Pancreas (tissue), 10 donors: ENCODE results near the gene CNTNAP4. TPM values are rescaled to one million over a fixed set of nuclear protein-coding genes. Genes with fewer than 3 reads are reported as not detected.

Source experiments
- ATAC-seq, 4 donors: fragments of 200-7000 bp; cut with Tn5 transposase; one replicate each; pipeline versions ENCODE4 v1.8.0 to v1.9.1; 2020; ENCODE audit warnings: mild to moderate bottlenecking in 4 of 4, moderate library complexity in 4 of 4
- DNase-seq, 6 donors: peaks; one replicate each; pipeline ENCODE4 v3.0.0-alpha.2; 2020
- FAIRE-seq: peaks from 2 replicates; lab custom pipeline; 2012; peaks lifted over from hg19 to GRCh38; lab: Jason Lieb, UNC
- H3K27ac ChIP-seq, 4 donors: fragments of 200-600 bp; sonication (generic); 1 replicate in 3 of 4; 2 replicates in 1 of 4; pipeline versions ENCODE4 v1.5.0 to v1.8.0; 2020
- H3K27me3 ChIP-seq, 4 donors: fragments of 200-600 bp; one replicate each; pipeline ENCODE4 v1.8.0; 2021
- H3K36me3 ChIP-seq, 3 donors: fragments of 200-600 bp; sonication (generic) in 1 of 3; one replicate each; pipeline versions ENCODE4 v1.5.0 to v1.8.0; 2020 to 2021
- H3K4me1 ChIP-seq, 3 donors: fragments of 200-600 bp; one replicate each; pipeline ENCODE4 v1.8.0; 2021
- H3K4me3 ChIP-seq, 4 donors: fragments of 200-600 bp; sonication (generic) in 2 of 4; one replicate each; pipeline versions ENCODE4 v1.5.0 to v1.8.0; 2020 to 2021
- H3K9me3 ChIP-seq, 4 donors: fragments of 200-600 bp; one replicate each; pipeline ENCODE4 v1.8.0; 2021
- CTCF ChIP-seq, 4 donors: fragments of 200-600 bp; sonication (generic) in 3 of 4; IDR thresholded peaks; one replicate each; pipeline versions ENCODE4 v1.5.0 to v1.8.0; 2021; ENCODE audit warnings: antibody characterized with exemption in 4 of 4
- WGBS, 2 donors: extraction: QIAGEN DNeasy Blood & Tissue Kit; methylation state at CpG; one replicate each; pipeline ENCODE4 v1.1.7; 2013; 5-methylcytosine and 5-hydroxymethylcytosine counted together
- intact Hi-C, 3 donors: fragments of 100-400 bp; cut with DNase I; formaldehyde crosslinking; loops; one replicate each; pipeline versions ENCODE4 v1.11.1 to v1.14.2; 2022
- polyA plus RNA-seq, 2 donors: library from polyadenylated mRNA; stranded (reverse); fragments of 200-250 nt; gene quantifications; one replicate each; pipeline ENCODE4 v1.2.3, GENCODE V29; 2013
- total RNA-seq, 6 donors: library from RNA; stranded (reverse); fragmentation: NEBNext Ultra II Directional in 4 of 6; extraction: Animal tissue kit (Norgen Biotek cat#: 25700) in 4 of 6; gene quantifications; one replicate each; pipeline versions ENCODE4 v1.2.1 to v1.2.4, GENCODE V29; 2021 to 2023
- donor health status: healthy with polysubstance abuse.
- donor health status: DM: no; HTN: no; CAD: no; lungs with moderate emphysema.
- donor health status: DM: no; HTN: no; CAD: no.
- donor health status: control.
- donor health status: control.
- donor health status: Bipolar disorder and iron deficiency.
- donor health status: DM: yes; HTN: yes; CAD: no.
- donor health status: DM: no; HTN: no; CAD: no.
- donor health status: DM: no; HTN: no; CAD: no.
- donor health status: DM: yes; HTN: yes; CAD: no.

CNTNAP4 gene
- total and polyA plus RNA-seq, 8 donors, result not detected

- intact Hi-C loops, result no loop called here
These were observed 34.1 kb downstream of the CNTNAP4 start for GRCh38 chr16:76311260-76311659.

DNA sequence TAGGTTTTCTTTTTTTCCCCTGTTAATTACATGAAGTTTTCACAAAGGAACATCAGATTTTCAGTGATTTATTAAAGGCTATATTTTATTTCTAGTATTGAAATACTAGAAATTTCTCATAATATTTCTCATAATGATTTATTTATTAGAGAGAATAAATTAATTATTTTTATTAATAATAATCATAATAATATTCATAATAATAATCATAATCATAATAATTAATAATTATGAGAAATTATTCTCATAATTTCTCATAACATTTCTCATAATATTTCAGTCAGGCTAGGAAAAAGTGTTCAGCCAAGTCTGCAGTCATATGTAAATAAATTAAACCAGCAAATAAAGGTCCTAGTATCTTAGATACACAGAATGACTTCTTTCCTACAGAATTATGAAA is 41.4 kb downstream of the CNTNAP4 start:
- H3K36me3 ChIP-seq, result no peaks in the 10 kb centered on the region
- peak; percentile 70 for FAIRE-seq

More at GRCh38 chr16:76311260-76311659, 34.1 kb downstream of the CNTNAP4 start:
- no peaks in the 10 kb centered on the region for H3K9me3 ChIP-seq
- H3K36me3 ChIP-seq, result no peaks in the 10 kb centered on the region
- TF ChIP-seq CTCF (IDR thresholded peaks at IDR 0.05), result no peak
- FAIRE-seq (no peak), ATAC-seq (no peak), DNase-seq (no peak)
- no peaks in the 10 kb centered on the region for H3K27me3 ChIP-seq
- no peaks in the 10 kb centered on the region for H3K4me1 ChIP-seq
- H3K27ac ChIP-seq, result no peak overlapping the region
- H3K4me3 ChIP-seq, result no peak overlapping the region
- 66 to 76% methylated on average over 2 of the region's 2 CpGs for WGBS, 2 donors

GRCh38 chr16:76329106-76329505 is 51.9 kb downstream of the CNTNAP4 start:
- WGBS, 2 donors, result 6 to 15% methylated on average over 1 of the region's 1 CpG
- FAIRE-seq, result no peak
- TF ChIP-seq CTCF (IDR thresholded peaks at IDR 0.05), result no peak
- no peaks in the 10 kb centered on the region for H3K27me3 ChIP-seq
- H3K4me3 ChIP-seq, result no peak overlapping the region
- ATAC-seq, result no peak
- H3K9me3 ChIP-seq, result no peaks in the 10 kb centered on the region
- H3K4me1 ChIP-seq, result peaks cover 0 to 5% (median 0%) of the 10 kb centered on the region in 3 donors
- H3K36me3 ChIP-seq, result no peaks in the 10 kb centered on the region
- no peak overlapping the region for H3K27ac ChIP-seq
- intact Hi-C loops, result no loop called here
- DNase-seq, result no peak

More for the DNA sequence above, 41.4 kb downstream of the CNTNAP4 start:
- DNase-seq (no peak), ATAC-seq (no peak)
- no peak for TF ChIP-seq CTCF (IDR thresholded peaks at IDR 0.05)
- Histone ChIP-seq H3K27ac (no peak overlapping the region), H3K4me1 (no peaks in the 10 kb centered on the region), H3K27me3 (no peaks in the 10 kb centered on the region), H3K9me3 (no peaks in the 10 kb centered on the region), H3K4me3 (no peak overlapping the region)
- intact Hi-C loops, result no loop called here

GRCh38 chr16:76335180-76335974 is 58.2 kb downstream of the CNTNAP4 start:
- no peak for FAIRE-seq

More at GRCh38 chr16:76335180-76335974, 58.2 kb downstream of the CNTNAP4 start:
- intact Hi-C loops, result no loop called here
- no peak overlapping the region for H3K27ac ChIP-seq
- no peak for ATAC-seq
- 57 to 70% methylated on average over 3 of the region's 3 CpGs for WGBS, 2 donors
- H3K36me3 ChIP-seq, result no peaks in the 10 kb centered on the region
- H3K4me1 ChIP-seq, result no peaks in the 10 kb centered on the region
- H3K9me3 ChIP-seq, result no peaks in the 10 kb centered on the region
- no peak for DNase-seq
- no peak overlapping the region for H3K4me3 ChIP-seq
- TF ChIP-seq CTCF (IDR thresholded peaks at IDR 0.05), result no peak
- H3K27me3 ChIP-seq, result no peaks in the 10 kb centered on the region
